GM10248 (cell line): ENCODE data around the gene GPX7.

Experiments used
- CTCF ChIA-PET: fragments of 300-600 bp; sonication (Branson Sonifier 250); formaldehyde crosslinking; extraction: SDS; loops from one replicate; lab custom pipeline; 2021; ENCODE audit warnings: antibody characterized with exemption; lab: Yijun Ruan, JAX
- POLR2A ChIA-PET: fragments of 350-650 bp; sonication (Branson Sonifier 250); formaldehyde crosslinking; extraction: SDS; loops from one replicate; lab custom pipeline; 2020; ENCODE audit warnings: antibody characterized with exemption; lab: Yijun Ruan, JAX
- DNase-seq: peaks from one replicate; pipeline ENCODE4 v3.0.0; 2012; ENCODE audit errors: extremely low spot score
- TF ChIP-seq, protein P1 (sequence below): IDR thresholded peaks from 2 replicates; pipeline ENCODE4 v1.5.1; 2012; ENCODE audit warnings: mild to moderate bottlenecking, low read depth; ENCODE audit errors: extremely low read depth, missing control alignments, control extremely low read depth

GPX7 gene

GRCh38 chr1:52556641-52557360 is 45.4 kb upstream of the GPX7 start:
- CTCF ChIA-PET: interaction anchor here (0.8 to 1.5 kb wide), 3 partner anchors 8 to 31 kb away, joined by 3 read pairs; no protein-coding TSS in a partner anchor
- POLR2A ChIA-PET: no interaction called here
- TF ChIP-seq, protein P1, sequence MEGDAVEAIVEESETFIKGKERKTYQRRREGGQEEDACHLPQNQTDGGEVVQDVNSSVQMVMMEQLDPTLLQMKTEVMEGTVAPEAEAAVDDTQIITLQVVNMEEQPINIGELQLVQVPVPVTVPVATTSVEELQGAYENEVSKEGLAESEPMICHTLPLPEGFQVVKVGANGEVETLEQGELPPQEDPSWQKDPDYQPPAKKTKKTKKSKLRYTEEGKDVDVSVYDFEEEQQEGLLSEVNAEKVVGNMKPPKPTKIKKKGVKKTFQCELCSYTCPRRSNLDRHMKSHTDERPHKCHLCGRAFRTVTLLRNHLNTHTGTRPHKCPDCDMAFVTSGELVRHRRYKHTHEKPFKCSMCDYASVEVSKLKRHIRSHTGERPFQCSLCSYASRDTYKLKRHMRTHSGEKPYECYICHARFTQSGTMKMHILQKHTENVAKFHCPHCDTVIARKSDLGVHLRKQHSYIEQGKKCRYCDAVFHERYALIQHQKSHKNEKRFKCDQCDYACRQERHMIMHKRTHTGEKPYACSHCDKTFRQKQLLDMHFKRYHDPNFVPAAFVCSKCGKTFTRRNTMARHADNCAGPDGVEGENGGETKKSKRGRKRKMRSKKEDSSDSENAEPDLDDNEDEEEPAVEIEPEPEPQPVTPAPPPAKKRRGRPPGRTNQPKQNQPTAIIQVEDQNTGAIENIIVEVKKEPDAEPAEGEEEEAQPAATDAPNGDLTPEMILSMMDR: no peak
- no peak for DNase-seq

DNA sequence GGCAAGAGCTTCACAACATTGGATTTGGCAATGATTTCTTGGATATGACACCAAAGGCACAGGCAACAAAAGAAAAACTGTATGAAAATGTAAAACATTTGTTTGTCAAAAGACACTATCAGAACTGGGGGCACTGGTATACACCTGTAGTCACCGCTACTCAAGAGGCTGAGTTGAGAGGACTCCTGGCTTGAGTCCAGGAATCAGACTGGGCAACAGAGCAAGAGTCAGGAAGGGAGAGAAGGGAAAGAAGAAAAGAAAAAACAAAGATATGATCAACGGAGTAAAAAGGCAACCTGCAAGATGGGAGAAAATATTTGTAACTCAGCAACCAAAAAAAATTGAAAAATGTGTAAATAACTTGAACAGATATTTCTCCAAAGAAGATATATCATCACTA is 43.2 kb upstream of the GPX7 start:
- TF ChIP-seq, protein P1: no peak
- CTCF ChIA-PET: interaction anchor here (0.9 kb wide), 1 partner anchor 9 kb away, joined by 3 read pairs; no protein-coding TSS in a partner anchor
- DNase-seq: no peak
- POLR2A ChIA-PET: no interaction called here

DNA sequence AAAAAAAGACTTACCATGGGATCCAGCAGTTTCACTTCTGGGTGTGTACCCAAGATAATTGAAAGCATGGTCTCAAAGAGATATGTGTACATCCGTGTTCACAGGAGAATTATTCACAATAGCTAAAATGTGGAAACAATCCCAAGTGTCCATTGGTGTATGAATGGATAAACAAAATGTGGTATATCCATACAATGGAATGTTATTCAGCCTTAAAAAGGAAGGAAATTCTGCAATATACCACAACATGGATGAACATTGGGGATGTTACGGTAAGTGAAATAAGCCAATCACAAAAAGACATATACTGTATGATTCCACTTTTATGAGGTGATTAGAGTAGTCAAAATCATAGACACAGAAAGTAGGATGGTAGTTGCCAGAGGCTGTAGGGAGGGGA is 42.3 kb upstream of the GPX7 start:
- no peak for DNase-seq
- TF ChIP-seq, protein P1: no peak
- CTCF ChIA-PET: no interaction called here
- POLR2A ChIA-PET: no interaction called here

GRCh38 chr1:52562766-52563165 is 39.4 kb upstream of the GPX7 start:
- POLR2A ChIA-PET: no interaction called here
- DNase-seq: no peak
- TF ChIP-seq, protein P1: no peak
- CTCF ChIA-PET: no interaction called here

DNA sequence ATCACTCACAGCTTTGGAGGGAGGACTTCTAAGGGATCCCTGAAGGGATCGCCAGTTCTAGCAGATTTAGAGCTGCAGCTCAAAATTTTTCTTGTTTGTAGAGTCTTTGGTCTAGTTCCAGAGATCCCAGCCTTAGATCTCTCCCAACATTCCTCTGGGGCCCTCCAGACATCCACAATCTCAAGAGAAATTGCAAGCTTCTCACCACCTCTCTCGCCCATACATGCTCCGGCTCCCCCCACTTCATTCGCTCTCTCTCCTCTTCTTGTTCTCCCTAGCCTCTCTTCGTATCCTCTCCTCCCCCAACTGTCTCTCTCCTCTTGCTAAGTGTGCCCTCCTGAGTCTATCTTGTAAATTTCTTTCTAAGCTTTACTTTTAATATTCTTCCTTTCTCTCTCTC is 34.2 kb upstream of the GPX7 start:
- DNase-seq: no peak
- CTCF ChIA-PET: interaction anchor here (0.8 to 1.8 kb wide), 8 partner anchors 8 to 75 kb away, joined by 3 to 6 read pairs (median 3); partner anchors contain the start of gene TUT4
- TF ChIP-seq, protein P1: no peak
- POLR2A ChIA-PET: no interaction called here

GRCh38 chr1:52569449-52570210 is 32.5 kb upstream of the GPX7 start:
- peak; percentile 22 for DNase-seq
- POLR2A ChIA-PET: no interaction called here
- TF ChIP-seq, protein P1: no peak
- CTCF ChIA-PET: interaction anchor here (0.8 to 1.5 kb wide), 3 partner anchors 11 to 28 kb away, joined by 3 read pairs; no protein-coding TSS in a partner anchor
